Measurements from ENCODE around the gene NEK11. TPM values are rescaled to one million over a fixed set of nuclear protein-coding genes. Genes with fewer than 3 reads are reported as not detected.

NEK11 gene
- total RNA-seq, 2 donors from 2014 or later: 0.20 to 6.0 TPM

- H3K9me3 Mint-ChIP-seq: no peaks in the 10 kb centered on the region
- WGBS, 2 experiments (ENCODE audit: insufficient coverage in 1 of 2, insufficient read length in 1 of 2): 87 to 88% methylated on average over 3 to 5 of the region's 5 CpGs
- no peaks in the 10 kb centered on the region for H3K36me3 ChIP-seq (ENCODE audit: control insufficient read depth, insufficient read depth, low read length)
- no peaks in the 10 kb centered on the region for H3K36me3 Mint-ChIP-seq (ENCODE audit: low read depth)
- no peaks in the 10 kb centered on the region for H3K27me3 Mint-ChIP-seq (ENCODE audit: insufficient read depth)
- H3K4me1 ChIP-seq (ENCODE audit: control insufficient read depth, insufficient read depth, low read length): no peaks in the 10 kb centered on the region
- H3K9ac ChIP-seq (ENCODE audit: extremely low read depth, low read length, poor library complexity, severe bottlenecking): no peak overlapping the region
- H3K27me3 ChIP-seq (ENCODE audit: control insufficient read depth, insufficient read depth, low read length, poor library complexity, severe bottlenecking): no peaks in the 10 kb centered on the region
- no peak overlapping the region for H3K27ac ChIP-seq (ENCODE audit: low read depth, low read length)
- no peak overlapping the region for H3K4me3 ChIP-seq (ENCODE audit: low read length)
- TF ChIP-seq, protein P1, sequence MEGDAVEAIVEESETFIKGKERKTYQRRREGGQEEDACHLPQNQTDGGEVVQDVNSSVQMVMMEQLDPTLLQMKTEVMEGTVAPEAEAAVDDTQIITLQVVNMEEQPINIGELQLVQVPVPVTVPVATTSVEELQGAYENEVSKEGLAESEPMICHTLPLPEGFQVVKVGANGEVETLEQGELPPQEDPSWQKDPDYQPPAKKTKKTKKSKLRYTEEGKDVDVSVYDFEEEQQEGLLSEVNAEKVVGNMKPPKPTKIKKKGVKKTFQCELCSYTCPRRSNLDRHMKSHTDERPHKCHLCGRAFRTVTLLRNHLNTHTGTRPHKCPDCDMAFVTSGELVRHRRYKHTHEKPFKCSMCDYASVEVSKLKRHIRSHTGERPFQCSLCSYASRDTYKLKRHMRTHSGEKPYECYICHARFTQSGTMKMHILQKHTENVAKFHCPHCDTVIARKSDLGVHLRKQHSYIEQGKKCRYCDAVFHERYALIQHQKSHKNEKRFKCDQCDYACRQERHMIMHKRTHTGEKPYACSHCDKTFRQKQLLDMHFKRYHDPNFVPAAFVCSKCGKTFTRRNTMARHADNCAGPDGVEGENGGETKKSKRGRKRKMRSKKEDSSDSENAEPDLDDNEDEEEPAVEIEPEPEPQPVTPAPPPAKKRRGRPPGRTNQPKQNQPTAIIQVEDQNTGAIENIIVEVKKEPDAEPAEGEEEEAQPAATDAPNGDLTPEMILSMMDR (conservative IDR thresholded peaks at IDR 0.05): no peak
- no peaks in the 10 kb centered on the region for H3K4me1 Mint-ChIP-seq
- no peak overlapping the region for H3K4me3 Mint-ChIP-seq
- no peak for DNase-seq
- H3K9me3 ChIP-seq (ENCODE audit: control insufficient read depth, low read length): no peaks in the 10 kb centered on the region
- no peak overlapping the region for H3K27ac Mint-ChIP-seq
Observed at GRCh38 chr3:131162516-131162915, 135.8 kb downstream of the NEK11 start.

DNA sequence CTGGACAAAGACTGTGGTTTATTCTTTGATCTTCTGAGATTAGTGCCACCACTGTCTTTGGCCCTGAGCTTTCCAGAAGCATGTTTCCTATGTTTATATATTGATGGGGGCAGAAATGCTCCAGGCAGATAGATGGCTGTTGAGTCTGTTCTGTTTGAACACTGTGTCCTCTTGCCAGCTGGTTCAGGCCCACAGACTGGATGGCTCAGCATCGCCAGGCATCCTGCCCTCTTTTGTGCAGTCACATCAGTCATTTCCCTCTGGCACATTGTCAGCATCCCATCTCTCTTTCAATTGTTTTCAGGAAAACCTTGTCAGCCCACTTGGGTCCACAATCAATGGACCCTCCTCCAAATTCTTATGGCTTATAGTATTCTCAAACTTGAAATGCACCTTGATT is 141.2 kb downstream of the NEK11 start:
- 92% methylated on average over 1 of the region's 1 CpG; no CpG with 5 or more reads in 1 of the 2 experiments for WGBS, 2 experiments (ENCODE audit: insufficient coverage in 1 of 2, insufficient read length in 1 of 2)
- H3K27me3 Mint-ChIP-seq (ENCODE audit: insufficient read depth): no peaks in the 10 kb centered on the region

GRCh38 chr3:131169331-131169730 is 142.7 kb downstream of the NEK11 start:
- Mint-ChIP-seq H3K4me1 (no peaks in the 10 kb centered on the region), H3K27me3 (ENCODE audit: insufficient read depth) (no peaks in the 10 kb centered on the region), H3K27ac (no peak overlapping the region), H3K4me3 (no peak overlapping the region), H3K36me3 (ENCODE audit: low read depth) (no peaks in the 10 kb centered on the region), H3K9me3 (no peaks in the 10 kb centered on the region)
- TF ChIP-seq, protein P1 (conservative IDR thresholded peaks at IDR 0.05): no peak
- WGBS, 2 experiments (ENCODE audit: insufficient coverage in 1 of 2, insufficient read length in 1 of 2): 92 to 100% methylated on average over 1 to 3 of the region's 3 CpGs
- Histone ChIP-seq H3K27ac (ENCODE audit: low read depth, low read length) (no peak overlapping the region), H3K27me3 (ENCODE audit: control insufficient read depth, insufficient read depth, low read length, poor library complexity, severe bottlenecking) (no peaks in the 10 kb centered on the region), H3K9ac (ENCODE audit: extremely low read depth, low read length, poor library complexity, severe bottlenecking) (no peak overlapping the region), H3K4me1 (ENCODE audit: control insufficient read depth, insufficient read depth, low read length) (no peaks in the 10 kb centered on the region), H3K36me3 (ENCODE audit: control insufficient read depth, insufficient read depth, low read length) (no peaks in the 10 kb centered on the region), H3K4me3 (ENCODE audit: low read length) (no peak overlapping the region), H3K9me3 (ENCODE audit: control insufficient read depth, low read length) (no peaks in the 10 kb centered on the region)
- no peak for DNase-seq

More for the DNA sequence above, 141.2 kb downstream of the NEK11 start:
- no peaks in the 10 kb centered on the region for H3K27me3 ChIP-seq (ENCODE audit: control insufficient read depth, insufficient read depth, low read length, poor library complexity, severe bottlenecking)
- Mint-ChIP-seq H3K4me3 (no peak overlapping the region), H3K4me1 (no peaks in the 10 kb centered on the region), H3K27ac (no peak overlapping the region), H3K36me3 (ENCODE audit: low read depth) (no peaks in the 10 kb centered on the region), H3K9me3 (no peaks in the 10 kb centered on the region)
- no peaks in the 10 kb centered on the region for H3K36me3 ChIP-seq (ENCODE audit: control insufficient read depth, insufficient read depth, low read length)
- no peaks in the 10 kb centered on the region for H3K9me3 ChIP-seq (ENCODE audit: control insufficient read depth, low read length)
- H3K9ac ChIP-seq (ENCODE audit: extremely low read depth, low read length, poor library complexity, severe bottlenecking): no peak overlapping the region
- TF ChIP-seq, protein P1 (conservative IDR thresholded peaks at IDR 0.05): no peak
- no peak overlapping the region for H3K4me3 ChIP-seq (ENCODE audit: low read length)
- no peak overlapping the region for H3K27ac ChIP-seq (ENCODE audit: low read depth, low read length)
- DNase-seq: no peak
- no peaks in the 10 kb centered on the region for H3K4me1 ChIP-seq (ENCODE audit: control insufficient read depth, insufficient read depth, low read length)
